Loucy (cell line): Measurements from ENCODE around the gene NALCN.

Experiments
- H2AFZ ChIP-seq: fragments of 200-600 bp; sonication (generic); 2 replicates; pipeline ENCODE4 v1.6.0; 2016; ENCODE audit warnings: antibody characterized with exemption, mild to moderate bottlenecking, low read length, moderate library complexity
- H3F3A ChIP-seq: fragments of 200-600 bp; 2 replicates; pipeline ENCODE4 v1.6.0; 2016; ENCODE audit warnings: antibody characterized with exemption, low read depth, mild to moderate bottlenecking
- H3K27me3 ChIP-seq: fragments of 200-600 bp; sonication (generic); 2 replicates; pipeline ENCODE4 v1.6.1; 2014; ENCODE audit warnings: low read length, mild to moderate bottlenecking; ENCODE audit not compliant: insufficient read depth, poor library complexity, severe bottlenecking
- H3K36me3 ChIP-seq: fragments of 200-600 bp; sonication (generic); 2 replicates; pipeline ENCODE4 v1.6.1; 2016; ENCODE audit warnings: low read length; ENCODE audit not compliant: insufficient read depth
- H3K4me1 ChIP-seq: fragments of 200-600 bp; sonication (generic); 2 replicates; pipeline ENCODE4 v1.5.1; 2014; ENCODE audit warnings: low read length, mild to moderate bottlenecking; ENCODE audit not compliant: insufficient read depth, poor library complexity, severe bottlenecking
- H3K4me2 ChIP-seq: fragments of 200-600 bp; sonication (generic); 2 replicates; pipeline ENCODE4 v1.6.0; 2014; ENCODE audit warnings: antibody characterized with exemption, low read length, low read depth, mild to moderate bottlenecking; ENCODE audit not compliant: poor library complexity, severe bottlenecking
- H3K4me3 ChIP-seq: fragments of 200-600 bp; sonication (generic); 2 replicates; pipeline ENCODE4 v1.5.1; 2014; ENCODE audit warnings: low read length, mild to moderate bottlenecking, mixed read lengths; ENCODE audit not compliant: poor library complexity, severe bottlenecking
- H3K79me2 ChIP-seq: fragments of 200-600 bp; sonication (generic); 2 replicates; pipeline ENCODE4 v1.6.1; 2014; ENCODE audit warnings: low read length; ENCODE audit not compliant: insufficient read depth
- H3K9ac ChIP-seq: fragments of 200-600 bp; sonication (generic); 2 replicates; pipeline ENCODE4 v1.6.0; 2014; ENCODE audit warnings: mild to moderate bottlenecking, low read depth, low read length, moderate library complexity; ENCODE audit not compliant: poor library complexity, severe bottlenecking
- H3K9me2 ChIP-seq: fragments of 200-600 bp; sonication (generic); replicated peaks from 2 replicates; pipeline ENCODE4 v1.6.1; 2016; ENCODE audit warnings: low read depth, low read length, mixed read lengths
- H3K9me3 ChIP-seq: fragments of 200-600 bp; sonication (generic); 2 replicates; pipeline ENCODE4 v1.6.1; 2014; ENCODE audit warnings: mild to moderate bottlenecking, antibody characterized with exemption, low read length, low read depth; ENCODE audit not compliant: insufficient read depth
- H4K20me1 ChIP-seq: fragments of 200-600 bp; sonication (generic); 2 replicates; pipeline ENCODE4 v1.6.0; 2014; ENCODE audit warnings: antibody characterized with exemption, low read length, mild to moderate bottlenecking; ENCODE audit not compliant: insufficient read depth, poor library complexity, severe bottlenecking
- CTCF ChIP-seq: fragments of 200-600 bp; sonication (generic); conservative IDR thresholded peaks from 2 replicates; pipeline ENCODE4 v1.5.1; 2014; ENCODE audit warnings: mild to moderate bottlenecking, antibody characterized with exemption, low read length
- EZH2phosphoT487 ChIP-seq: fragments of 200-600 bp; IDR thresholded peaks from 2 replicates; pipeline ENCODE4 v1.6.1; 2018; ENCODE audit warnings: antibody characterized with exemption, mild to moderate bottlenecking, moderate library complexity, borderline replicate concordance

NALCN gene

GRCh38 chr13:101417501-101417900 lies 1.2 kb upstream of the NALCN start:
- H3K4me1 ChIP-seq, result no peaks in the 10 kb centered on the region
- H3K9me3 ChIP-seq, result no peaks in the 10 kb centered on the region
- H3K79me2 ChIP-seq, result no peaks in the 10 kb centered on the region
- TF ChIP-seq CTCF (no peak), EZH2phosphoT487 (no peak)
- H3K9ac ChIP-seq, result no peak overlapping the region
- no peaks in the 10 kb centered on the region for H4K20me1 ChIP-seq
- no peaks in the 10 kb centered on the region for H3K36me3 ChIP-seq
- H3F3A ChIP-seq, result no peaks in the 10 kb centered on the region
- no peaks in the 10 kb centered on the region for H3K27me3 ChIP-seq
- no peak overlapping the region for H2AFZ ChIP-seq
- H3K4me2 ChIP-seq, result no peak overlapping the region
- H3K4me3 ChIP-seq, result no peak overlapping the region
- no peaks in the 10 kb centered on the region for H3K9me2 ChIP-seq

- H3K9me3 ChIP-seq, result no peaks in the 10 kb centered on the region
- no peaks in the 10 kb centered on the region for H4K20me1 ChIP-seq
- H3K4me3 ChIP-seq, result no peak overlapping the region
- no peaks in the 10 kb centered on the region for H3F3A ChIP-seq
- H3K9me2 ChIP-seq, result no peaks in the 10 kb centered on the region
- H3K79me2 ChIP-seq, result no peaks in the 10 kb centered on the region
- no peaks in the 10 kb centered on the region for H3K36me3 ChIP-seq
- no peak overlapping the region for H3K4me2 ChIP-seq
- H2AFZ ChIP-seq, result no peak overlapping the region
- H3K9ac ChIP-seq, result no peak overlapping the region
- no peaks in the 10 kb centered on the region for H3K27me3 ChIP-seq
- TF ChIP-seq CTCF, result no peak
- no peak for TF ChIP-seq EZH2phosphoT487
- H3K4me1 ChIP-seq, result no peaks in the 10 kb centered on the region
These were observed 717 bp upstream of the NALCN start for GRCh38 chr13:101417043-101417406.

- no peaks in the 10 kb centered on the region for H3K27me3 ChIP-seq
- no peaks in the 10 kb centered on the region for H3K4me1 ChIP-seq
- no peaks in the 10 kb centered on the region for H3K79me2 ChIP-seq
- no peak for TF ChIP-seq CTCF
- TF ChIP-seq EZH2phosphoT487, result no peak
- H3K4me3 ChIP-seq, result no peak overlapping the region
- H3K36me3 ChIP-seq, result no peaks in the 10 kb centered on the region
- H2AFZ ChIP-seq, result no peak overlapping the region
- no peaks in the 10 kb centered on the region for H3F3A ChIP-seq
- no peaks in the 10 kb centered on the region for H3K9me3 ChIP-seq
- no peaks in the 10 kb centered on the region for H4K20me1 ChIP-seq
- no peaks in the 10 kb centered on the region for H3K9me2 ChIP-seq
- no peak overlapping the region for H3K9ac ChIP-seq
- no peak overlapping the region for H3K4me2 ChIP-seq
These were observed 742 bp downstream of the NALCN start for GRCh38 chr13:101415358-101416174.
